ENCODE measurements around the gene IGSF21.

DNA sequence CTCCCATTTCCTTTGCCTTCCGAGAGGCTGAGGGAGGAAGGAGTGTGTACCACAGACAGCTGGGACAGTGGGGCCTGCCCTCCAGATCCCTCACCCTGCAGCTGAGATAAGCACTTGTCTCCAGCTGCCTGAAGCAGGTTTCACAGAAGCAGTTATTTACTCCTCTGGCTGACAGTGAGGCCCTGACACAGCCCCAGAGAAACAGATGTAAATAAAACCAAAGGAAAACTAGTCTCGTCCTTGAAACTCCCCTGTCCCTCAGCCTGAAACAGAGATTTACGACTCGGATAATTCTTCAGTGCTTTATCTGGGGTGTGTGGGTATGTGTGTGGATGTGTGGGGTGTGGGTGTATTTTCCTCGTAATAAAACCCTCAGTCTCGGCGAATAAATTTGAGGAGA lies 181.1 kb downstream of the IGSF21 start:
- TF ChIP-seq ZNF274 (IDR thresholded peaks at IDR 0.05; ENCODE audit: low read depth, low read length) (no peak), YY1 (IDR thresholded peaks at IDR 0.05; ENCODE audit: insufficient read depth, insufficient read length) (no peak)
